Fibroblast of upper back skin (primary cell): ENCODE results near the gene NDE1.
"Not testable (repeated sequence)": the region's sequence is repeated elsewhere in the genome, so short reads cannot be mapped to it uniquely, and the experiment has no call there.

Source experiments
- DNase-seq: peaks from one replicate; pipeline ENCODE4 v3.0.0-alpha.2; 2013

The NDE1 gene

DNA sequence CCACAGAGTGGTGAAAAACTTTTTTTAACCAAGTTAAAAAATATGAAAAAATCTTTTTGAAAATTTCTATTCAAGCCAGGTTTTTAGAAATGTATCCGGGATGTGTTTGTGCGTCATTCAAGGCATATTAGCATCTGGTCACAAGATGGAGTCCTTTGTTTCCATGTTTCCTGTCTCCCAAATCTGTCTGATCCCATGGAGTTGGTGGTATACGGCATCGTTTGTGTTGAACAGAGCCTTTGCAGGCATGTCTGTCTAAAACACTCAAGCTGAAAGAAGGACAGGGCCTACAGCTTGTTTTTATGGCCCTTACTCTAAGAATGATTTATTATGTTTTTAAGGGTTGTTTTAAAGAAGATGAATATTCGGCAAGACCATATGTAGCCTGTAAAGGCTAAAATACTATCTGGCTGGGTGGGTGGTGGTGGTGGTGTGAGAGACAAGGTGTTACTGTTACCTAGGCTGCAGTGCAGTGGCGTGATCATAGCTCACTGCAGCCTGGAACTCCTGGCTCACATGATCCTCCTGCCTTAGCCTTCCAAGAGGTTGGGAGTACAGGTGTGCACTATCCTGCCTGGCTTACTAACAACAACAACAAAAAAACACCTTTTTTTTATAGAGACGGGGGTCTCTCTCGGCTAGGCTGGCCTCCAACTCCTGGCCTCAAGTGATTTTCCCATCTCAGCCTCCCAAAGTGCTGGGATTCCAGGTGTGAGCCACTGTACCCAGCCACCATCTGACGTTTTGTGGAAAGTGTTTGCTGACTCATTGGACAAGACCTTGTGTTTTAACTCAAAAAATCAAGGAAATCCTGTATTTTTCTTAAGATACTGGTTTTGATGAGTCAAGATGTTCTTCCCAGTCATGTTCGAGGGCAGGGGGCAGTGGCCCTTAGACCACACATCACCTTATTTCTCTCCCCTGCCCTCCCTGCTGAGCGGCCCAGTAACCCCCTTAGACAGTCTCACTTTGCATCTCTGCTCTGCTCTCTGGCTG is 52.2 kb downstream of the NDE1 start:
- peak; percentile 27 for DNase-seq

DNA sequence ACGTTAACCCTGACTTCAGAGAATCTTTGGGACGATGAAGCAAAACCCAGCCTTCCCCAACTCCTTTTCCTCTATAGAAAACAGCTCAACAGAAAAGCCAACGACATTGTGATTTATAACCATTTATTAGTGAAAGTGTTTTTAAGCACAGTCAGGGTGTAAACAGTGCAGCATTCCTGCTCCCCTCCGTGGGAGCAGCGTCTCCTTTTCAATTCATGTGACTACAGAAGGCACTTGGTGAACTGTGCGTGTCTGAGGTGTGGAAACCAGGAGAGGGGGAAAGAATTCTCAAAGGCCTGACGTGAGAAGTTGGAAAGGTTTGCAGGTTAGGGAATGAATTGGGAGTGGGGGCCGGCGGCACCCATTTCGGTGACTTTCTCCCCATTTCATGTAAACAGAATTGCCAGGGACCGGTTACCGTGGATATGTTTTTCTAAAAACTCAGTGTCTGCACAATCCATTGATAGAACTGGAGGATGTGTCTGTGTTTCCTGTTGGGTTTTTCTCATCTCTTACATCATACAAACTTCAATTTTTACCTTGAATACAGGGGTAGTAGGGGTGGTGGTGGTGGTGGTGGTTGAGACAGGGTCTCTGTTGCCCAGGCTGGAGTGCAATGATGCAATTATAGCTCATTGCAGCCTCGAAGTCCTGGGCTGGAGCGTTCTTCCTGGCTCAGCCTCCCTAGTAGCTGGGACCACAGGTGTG is 53.1 kb downstream of the NDE1 start:
- DNase-seq: no peak

DNA sequence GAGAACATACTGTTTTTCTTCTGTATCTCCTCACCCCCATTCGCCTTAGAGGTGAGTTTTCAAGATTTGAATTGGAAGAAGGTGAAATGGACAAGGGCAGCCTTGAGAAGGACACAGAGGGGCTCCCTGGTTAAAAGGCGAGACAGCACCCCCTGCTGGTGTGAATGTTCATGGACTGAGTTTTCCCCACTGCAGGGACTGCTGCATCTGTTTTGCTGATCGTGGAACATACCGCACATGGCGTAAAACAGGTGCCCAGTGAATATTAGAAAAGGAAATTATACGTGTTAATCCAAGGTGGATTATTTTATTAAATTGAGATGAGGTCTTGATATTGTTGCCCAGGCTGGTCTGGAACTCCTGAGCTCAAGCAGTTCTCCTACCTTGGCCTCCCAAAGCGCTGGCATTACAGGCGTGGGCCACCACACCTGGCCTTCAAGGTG is 54.5 kb downstream of the NDE1 start:
- peak; percentile 60 for DNase-seq

DNA sequence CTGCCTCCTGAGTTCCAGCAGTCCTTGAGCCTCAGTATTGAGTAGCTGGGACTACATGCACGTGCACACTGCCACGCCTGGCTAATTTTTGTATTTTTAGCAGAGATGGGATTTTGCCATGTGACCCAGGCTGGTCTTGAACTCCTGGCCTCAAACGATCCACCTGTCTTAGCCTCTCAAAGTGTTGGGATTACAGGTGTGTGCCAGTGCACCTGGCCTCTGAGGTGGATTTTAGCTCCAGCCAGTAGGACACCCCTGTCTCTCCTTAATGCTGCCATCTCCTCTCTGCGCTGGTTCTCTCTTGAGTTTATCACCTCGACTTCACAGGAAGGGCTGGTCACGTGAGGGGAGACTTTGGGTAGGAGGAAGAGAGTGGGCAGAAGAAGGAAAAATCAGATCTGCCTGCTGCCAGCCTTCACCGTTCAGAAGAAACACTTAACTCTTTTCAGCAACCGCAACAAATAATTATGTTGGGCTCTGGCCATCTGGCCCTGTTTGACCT is 55.1 kb downstream of the NDE1 start:
- DNase-seq: no peak

DNA sequence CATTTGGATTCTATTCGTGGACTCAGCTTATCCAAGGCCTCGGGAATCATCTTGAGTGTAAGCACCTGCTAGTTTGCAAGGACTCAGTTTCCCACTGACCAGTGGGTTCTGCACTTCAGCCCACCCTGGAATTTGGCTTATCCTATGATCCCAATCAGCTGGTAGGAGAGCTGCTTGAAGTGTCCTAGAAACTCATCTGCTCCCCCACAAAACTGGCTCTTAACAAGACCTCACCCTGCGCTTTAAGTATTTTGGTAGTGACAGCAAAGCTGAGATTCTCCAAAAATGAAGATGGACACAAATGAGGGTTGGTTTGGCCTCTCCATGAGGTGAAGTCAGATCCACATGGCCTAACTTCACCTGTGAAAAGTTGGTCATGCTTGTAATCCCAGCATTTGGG is 57.3 kb downstream of the NDE1 start:
- DNase-seq: no peak

DNA sequence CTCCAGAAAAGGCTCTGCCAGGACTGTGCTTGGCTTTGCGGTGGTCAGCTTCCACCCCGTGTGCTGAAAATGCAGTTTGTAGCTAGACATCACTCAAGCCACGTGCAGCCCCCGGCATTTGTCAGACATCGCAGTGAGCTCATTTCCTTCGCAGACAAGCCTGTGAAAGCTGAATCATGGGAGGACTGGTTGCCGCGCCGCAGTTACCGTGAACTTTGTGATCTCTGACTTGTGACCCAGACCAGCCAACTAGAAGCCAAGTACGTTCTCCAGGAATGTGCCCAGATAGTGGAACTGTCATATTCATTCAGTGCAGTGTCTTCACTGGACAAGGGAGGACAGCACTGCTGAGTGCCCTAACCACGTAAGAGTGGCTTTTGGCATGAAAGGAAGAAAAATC is 58.1 kb downstream of the NDE1 start:
- DNase-seq: no peak

DNA sequence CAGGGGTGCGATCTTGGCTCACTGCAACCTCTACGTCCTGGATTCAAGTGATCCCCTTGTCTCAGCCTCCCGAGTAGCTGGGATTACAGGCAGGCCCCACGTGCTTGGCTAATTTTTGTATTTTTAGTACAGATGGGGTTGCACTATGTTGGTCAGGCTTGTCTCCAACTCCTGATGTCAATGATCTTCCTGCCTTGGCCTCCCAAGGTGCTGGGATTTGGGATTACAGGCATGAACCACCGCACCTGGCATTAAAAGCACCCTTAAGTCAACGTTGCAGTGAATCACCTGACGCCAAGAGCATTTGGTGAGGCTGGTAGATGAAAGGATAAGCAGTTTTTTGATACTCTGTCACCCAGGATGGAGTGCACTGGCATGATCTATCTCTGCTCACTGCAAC is 59.0 kb downstream of the NDE1 start:
- no peak for DNase-seq

DNA sequence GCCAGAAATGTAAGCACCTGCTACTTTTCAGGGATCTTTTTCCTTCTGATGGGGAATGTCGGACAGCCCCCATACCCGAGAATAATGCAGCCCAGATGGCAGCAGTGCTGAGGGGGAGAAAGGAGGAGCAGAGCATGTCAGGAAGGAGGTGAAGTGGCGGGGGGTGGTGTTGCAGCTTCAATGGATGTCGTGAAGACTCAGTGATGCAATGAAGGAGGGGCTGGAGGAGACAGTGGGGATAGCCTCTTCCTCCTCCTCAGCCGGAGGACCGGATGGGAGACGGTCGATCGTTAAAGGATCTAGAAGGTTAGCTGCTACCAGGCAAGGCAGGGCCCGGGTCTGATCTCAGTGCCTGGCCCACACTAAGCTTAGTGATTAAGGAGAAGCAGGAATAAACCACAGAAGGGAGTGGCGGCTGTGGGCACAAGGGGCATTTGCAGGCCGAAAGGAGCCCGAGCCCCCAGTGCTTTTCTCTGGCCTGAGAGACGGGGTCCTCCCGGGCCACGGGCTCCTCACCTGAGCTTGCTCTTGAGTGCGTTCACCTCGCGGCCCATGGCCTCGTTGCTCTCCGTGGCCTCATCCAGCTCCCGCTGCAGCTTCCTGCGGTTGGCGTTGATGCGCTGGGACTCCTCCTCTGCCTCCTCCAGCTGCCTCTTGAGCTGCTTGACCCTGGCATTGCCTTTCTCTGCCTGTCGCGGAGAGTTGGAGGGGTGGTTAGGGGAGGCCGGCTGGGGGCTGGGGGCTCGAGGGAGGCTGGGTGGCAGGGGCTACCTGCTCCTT is 64.5 kb downstream of the NDE1 start:
- no peak for DNase-seq

DNA sequence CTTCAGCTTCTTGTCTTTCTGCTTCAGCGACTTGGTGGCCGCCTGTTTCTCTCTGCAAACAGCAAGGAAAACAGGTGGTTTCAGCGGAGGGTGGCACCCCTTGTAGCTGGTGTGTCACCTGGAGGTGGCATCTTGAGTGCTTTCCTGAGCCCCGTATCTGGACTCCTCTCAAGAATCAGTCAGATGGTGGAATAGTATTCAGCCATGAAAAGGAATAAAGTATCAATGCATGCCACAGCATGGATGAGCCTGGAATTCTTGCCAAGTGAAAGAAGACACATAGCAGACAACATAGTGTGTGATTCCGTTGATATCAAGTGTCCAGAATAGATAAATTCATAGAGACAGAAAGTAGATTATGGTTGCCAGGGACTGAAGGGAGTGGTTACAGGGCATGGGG is 65.2 kb downstream of the NDE1 start:
- DNase-seq: no peak

DNA sequence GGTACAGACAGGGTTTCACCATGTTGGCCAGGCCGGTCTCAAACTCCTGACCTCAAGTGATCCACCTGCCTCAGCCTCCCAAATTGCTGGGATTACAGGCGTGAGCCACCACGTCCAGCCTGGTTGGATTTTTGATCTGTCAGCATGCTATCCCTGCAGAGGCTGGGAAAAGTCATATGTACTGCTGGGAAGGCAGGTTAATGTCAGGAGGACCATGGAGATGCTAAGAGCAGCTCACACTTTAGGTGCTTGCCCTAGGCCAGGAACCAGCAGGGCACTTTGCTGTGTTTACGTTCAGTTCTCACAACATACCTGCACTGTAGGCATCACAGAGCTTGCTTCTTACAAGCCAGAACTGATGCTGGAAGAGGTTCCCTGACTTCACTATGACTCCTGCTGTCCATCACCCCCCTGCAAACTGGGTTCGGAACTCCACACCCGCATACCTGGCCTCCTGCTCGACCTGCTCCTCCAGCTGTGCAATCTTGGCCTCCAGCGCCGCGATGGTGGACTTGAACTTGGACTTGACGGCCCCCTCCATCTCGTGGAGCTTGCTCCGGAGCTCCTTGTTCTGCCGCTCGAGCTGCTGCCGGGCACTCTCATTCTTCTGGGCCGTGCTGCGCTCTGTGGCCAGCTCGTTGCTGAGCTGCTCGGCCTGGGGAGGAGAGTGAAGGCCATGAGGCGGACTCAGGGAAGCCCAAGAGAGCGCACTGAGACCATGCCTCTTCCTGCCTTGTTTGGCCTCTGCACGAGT is 66.8 kb downstream of the NDE1 start:
- no peak for DNase-seq

DNA sequence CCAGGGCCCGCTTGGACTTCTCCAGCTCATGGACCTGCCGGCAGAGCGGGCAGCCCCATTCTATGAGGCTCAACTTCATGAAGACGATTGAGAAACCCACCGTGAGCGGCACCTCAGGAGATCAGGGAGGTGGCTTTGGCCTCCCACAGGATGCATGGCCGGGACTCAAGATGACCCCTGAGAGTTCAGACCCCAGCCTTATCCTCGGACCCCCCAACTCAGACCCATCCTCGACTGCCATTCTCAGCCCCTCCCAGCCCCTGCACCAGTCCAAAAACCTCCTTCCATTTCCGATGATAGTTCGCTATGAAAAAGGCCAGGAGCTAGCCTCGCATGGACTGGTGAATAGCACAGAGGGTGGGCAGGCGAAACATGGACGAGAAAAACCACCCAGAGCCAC is 71.0 kb downstream of the NDE1 start:
- no peak for DNase-seq

DNA sequence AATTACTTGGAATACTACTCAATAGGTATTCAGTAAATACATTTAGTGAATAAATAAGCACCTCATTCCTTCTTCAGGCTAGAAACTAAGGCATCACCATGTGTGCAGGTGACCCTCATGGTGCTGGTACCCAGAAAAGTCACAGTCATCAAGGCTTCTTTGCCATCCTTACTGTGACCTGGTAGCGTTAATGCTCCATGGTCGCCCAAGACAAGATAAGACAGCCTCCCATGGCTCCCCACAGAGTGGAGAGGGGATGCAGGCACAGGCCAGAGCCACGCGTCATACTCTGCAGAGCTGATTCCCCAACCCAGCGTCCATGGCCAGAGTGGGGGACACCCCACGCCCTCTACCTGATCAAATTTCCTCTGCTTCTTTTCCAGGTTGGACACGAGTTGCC is 73.8 kb downstream of the NDE1 start:
- no peak for DNase-seq

DNA sequence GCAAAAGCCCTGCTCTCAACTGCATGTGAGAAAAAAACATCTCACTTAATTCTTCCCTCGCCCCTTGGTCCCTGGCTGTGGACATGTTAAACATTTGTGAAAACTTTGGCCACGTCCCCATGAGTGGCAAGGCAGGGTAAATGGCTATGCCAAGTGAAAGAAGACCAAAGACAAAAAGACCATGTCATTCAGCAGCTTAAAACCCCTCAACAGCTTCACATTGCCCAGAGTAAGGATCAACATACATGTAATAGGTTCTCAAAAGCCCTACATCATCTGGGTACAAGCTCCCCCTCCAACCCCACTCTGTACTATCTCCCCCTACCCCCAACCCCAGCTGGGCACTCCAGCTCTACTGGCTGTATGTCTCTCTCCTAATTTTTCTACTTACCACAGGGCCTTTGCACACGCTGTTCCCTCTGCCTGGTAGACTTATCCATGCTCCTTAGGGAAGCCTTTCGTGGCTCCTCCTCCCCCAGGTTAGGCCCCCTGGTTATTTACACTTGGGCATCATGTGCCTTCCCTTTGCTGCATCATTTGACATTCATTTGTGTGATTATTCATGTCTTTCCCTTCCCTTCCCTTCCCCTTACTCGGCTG is 75.7 kb downstream of the NDE1 start:
- DNase-seq: no peak

DNA sequence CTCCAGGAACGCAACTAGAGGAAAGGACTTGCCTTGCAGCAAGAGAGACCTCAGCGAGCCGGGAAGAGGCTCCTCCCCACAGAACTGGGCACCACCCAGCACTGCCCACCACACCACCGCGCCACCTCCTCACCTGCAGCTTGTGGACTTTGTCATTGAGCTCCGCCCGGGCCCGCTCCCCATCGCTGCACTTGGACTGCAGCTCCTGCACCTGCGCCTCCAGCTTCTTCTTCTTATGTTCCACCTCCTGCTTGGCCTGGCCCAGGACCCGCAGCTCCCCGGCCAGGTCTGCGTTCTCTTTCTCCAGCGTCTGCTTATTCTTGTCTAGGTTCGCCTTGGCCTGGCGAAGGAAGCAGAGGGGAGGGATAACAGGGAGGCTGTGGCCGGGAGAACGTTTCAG is 76.7 kb downstream of the NDE1 start:
- no peak for DNase-seq

DNA sequence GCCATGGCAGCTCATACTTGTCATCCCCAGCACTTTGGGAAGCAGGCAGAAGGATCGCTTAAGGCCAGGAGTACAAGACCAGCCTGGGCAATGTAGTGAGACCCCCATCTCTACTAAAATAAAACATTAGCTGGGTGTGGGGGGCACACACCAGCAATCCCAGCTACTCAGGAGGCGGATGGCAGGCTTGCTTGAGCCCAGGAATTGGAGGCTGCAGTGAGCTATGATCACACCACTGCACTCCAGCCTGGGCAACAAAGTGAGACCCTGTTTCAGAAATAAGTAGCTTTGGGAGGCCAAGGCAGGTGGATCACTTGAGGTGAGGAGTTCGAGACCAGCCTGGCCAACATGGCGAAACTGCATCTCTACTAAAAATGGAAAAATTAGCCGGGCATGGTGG is 77.7 kb downstream of the NDE1 start:
- not testable (repeated sequence) for DNase-seq

DNA sequence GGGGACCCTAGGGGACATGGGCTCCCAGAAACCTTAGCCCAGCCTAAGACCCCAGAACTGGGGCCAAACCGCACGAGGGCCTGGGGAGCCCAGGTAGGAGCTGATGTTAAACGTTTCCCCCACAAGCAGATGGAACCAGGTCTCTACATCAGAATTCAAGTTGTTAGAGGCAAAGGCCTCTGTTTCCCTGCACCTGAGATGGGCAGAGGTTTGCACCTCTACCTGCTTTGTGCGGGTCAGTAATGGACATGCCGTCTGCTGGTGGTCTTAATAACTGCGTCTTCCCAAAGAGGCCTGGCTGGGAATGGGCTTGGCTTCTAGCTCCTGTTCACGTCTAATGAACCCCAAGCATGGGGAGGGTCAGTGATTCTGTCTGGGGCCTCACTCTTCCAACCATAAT is 79.1 kb downstream of the NDE1 start:
- DNase-seq: no peak

DNA sequence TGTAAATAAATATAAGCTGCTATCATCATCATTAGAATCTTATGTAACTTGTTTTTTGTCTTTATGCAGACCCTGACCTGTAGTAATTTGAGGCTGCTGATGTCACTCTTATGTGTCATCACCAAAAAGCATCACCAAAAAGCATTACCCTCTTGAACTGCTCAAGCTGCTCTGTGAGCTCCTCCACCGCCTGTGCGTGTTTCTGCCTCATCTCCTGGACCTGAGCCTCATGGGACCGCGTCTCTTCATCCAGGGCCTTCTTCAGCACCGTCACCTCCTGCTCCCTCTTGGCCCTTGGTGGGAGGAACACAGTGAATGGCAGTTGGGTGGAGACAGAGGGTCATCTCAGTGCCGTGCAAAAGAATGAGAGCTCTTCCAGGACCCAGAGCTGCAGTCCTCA is 82.4 kb downstream of the NDE1 start:
- no peak for DNase-seq

DNA sequence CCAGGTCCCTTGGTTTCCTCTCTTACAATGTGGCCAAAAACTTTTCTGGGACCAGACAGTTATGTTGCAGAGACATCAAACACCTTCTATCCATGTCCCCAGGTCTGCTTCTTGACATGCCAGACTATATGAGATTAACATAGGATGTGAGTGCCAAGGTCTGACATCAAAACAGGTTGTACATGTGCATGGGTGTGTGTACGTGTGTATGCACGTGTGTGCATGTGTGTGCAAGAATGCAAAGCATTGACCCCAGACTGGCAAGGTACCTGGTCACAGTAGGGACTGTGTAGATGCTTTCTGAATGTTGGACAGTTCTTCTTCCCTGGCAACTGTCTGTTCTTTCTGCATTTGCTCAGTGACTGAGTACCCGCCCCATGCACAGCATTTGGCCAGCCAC is 85.6 kb downstream of the NDE1 start:
- no peak for DNase-seq

DNA sequence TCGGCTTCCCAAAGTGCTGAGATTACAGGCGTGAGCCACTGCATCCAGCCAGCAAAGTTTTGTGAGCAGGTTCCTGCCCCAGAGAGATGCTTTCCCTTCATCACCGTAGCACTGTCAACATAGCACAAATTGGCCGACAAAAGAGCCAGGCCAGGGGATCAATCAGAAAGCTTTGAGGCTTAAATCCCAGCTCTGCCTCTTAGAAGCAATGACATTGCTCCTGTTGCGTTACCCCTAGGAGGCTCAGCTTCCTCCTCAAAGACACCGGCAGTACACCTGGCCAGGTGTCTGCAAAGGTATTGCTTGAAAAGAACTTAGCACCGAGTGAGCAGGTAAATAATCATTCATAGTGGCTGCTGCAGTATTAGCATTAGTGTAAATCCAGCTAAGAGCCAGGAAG is 86.5 kb downstream of the NDE1 start:
- no peak for DNase-seq

DNA sequence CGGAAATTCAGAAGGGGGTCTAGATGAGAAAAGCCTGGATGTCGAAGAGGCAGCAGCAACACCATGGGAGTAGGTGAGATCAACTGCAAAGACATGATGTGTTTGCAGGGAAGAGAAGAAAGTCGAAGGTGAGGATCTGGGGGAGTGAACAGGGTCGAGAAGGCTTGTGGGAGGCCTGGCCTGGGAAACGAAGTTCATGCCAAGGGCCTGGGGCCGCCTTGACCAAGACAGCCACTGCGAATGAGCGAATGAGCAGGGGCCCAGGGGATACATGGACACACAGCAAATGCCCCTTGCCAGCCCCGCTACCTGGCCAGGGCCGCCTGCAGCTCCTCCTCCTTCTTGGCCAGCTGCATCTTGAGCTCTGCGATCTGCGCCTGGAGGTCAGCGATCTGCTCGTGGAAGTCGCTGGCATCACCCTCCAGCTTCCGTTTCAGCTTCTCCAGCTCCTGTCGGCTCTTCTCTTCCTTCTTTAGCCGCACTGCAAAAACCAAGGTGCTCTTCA is 87.1 kb downstream of the NDE1 start:
- DNase-seq: no peak

DNA sequence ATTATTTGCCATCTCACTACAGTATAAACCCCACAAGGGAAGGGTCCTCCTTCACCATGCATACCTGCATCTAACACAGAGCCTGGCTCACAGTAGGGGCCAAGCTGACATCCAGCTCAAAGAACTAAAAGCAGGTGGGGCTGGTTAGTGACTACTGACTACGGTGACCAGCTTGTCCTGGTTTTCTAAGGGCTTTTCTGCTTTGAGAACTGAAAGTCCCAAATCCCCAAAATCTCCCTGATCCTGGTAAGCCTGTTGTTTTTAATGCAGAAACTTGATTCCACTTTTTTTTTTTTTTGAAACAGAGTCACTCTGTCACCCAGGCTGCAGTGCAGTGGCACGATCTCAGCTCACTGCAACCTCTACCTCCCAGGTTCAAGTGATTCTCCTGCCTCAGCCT is 89.4 kb downstream of the NDE1 start:
- DNase-seq: no peak

DNA sequence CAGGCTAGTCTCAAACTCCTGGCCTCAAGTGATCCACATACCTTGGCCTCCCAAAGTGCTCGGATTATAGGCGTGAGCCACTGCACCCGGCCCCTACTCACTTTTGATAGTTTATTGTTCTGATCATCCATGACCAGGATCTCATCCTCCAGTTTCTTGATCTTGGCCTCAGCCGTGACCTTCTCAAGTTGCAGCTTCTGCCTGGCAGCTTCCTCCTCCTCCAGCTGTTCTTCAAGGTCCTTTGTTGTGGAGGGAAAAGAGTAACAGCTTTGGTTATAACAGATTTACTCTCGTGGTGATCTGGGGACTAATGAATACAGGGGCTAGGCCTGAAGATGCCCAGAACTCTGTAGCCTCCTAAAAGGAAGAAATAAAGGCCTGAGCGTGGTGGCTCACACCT is 89.9 kb downstream of the NDE1 start:
- no peak for DNase-seq
